Measurements from ENCODE around the gene SLC9A2. TPM values are rescaled to one million over a fixed set of nuclear protein-coding genes. Genes with fewer than 3 reads are reported as not detected.
A peak's percentile ranks its signal among the peaks of the same experiment; 100 is the strongest.

The SLC9A2 gene
- total and polyA plus RNA-seq, 10 of the 15 experiments (the other 5 are each of a cell fraction or from before 2014, with no cell fraction given) = 0.13 to 1.2 (median 0.79) TPM

- no peak for TF ChIP-seq ZBTB40 (IDR thresholded peaks at IDR 0.05; ENCODE audit: borderline replicate concordance)
- no peak for TF ChIP-seq CEBPB (IDR thresholded peaks at IDR 0.05; ENCODE audit: borderline replicate concordance in 1 of 2, low read depth in 2 of 2, low read length in 2 of 2)
These were observed 24.8 kb upstream of the SLC9A2 start (continued) for GRCh38 chr2:102594445-102595016.

DNA sequence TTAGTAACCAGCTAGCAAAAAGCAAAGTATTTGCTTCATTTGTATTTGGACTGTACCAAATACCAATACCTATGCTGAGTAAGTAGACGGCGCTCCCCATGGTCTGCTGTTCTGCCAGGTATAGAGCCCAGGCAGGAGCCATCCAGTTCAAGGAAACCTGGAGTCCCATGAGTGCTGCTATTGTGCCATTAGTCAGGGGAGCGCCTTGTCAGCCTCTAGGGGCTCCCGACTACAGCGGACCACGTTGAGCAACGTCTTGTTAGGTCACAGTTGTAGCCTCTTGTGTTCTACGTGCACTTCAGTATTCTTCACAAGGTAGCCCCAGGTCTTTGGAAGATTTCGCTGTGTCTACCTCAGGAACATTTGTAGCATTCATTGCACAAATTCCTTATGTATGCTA, 21.6 kb upstream of the SLC9A2 start:
- Histone ChIP-seq H3K4me2 (ENCODE audit: control insufficient read depth, insufficient read depth) (no peak overlapping the region), H4K20me1 (ENCODE audit: control insufficient read depth, insufficient read depth) (no peaks in the 10 kb centered on the region), H3K27me3 (replicated peaks in 1 of 2; ENCODE audit: control insufficient read depth in 2 of 2, insufficient read depth in 2 of 2, low read length in 1 of 2) (no peaks in the 10 kb centered on the region; a peak in 1 of 4 replicates), H3K36me3 (ENCODE audit: control insufficient read depth in 2 of 2, insufficient read depth in 2 of 2, low read length in 1 of 2) (no peaks in the 10 kb centered on the region), H3K4me3 (no peak overlapping the region), H3K27ac (ENCODE audit: control insufficient read depth, insufficient read depth) (no peak overlapping the region), H3K9me3 (replicated peaks; ENCODE audit: control insufficient read depth, insufficient read depth, low read length) (no peaks in the 10 kb centered on the region), H3K4me1 (ENCODE audit: control insufficient read depth, insufficient read depth, low read length) (no peaks in the 10 kb centered on the region), H3K9ac (ENCODE audit: control insufficient read depth, insufficient read depth, low read length) (no peak overlapping the region), H3K79me2 (ENCODE audit: control insufficient read depth, insufficient read depth, low read length) (no peaks in the 10 kb centered on the region), H2AFZ (ENCODE audit: control insufficient read depth, low read depth, low read length) (no peak overlapping the region)
- RAD21 ChIA-PET (ENCODE audit: unreplicated experiment) = no interaction called here
- CTCF ChIA-PET = no interaction called here
- DNase-seq (ENCODE audit: low read depth, low spot score) (no peak), FAIRE-seq (no peak), ATAC-seq (0 out of 3 replicates have a peak, but pooled peaks have one; percentile 31)
- in situ Hi-C loops (cut with MboI) = no loop called here
- no TSS peak for BruUV-seq (replicated peaks)
- SMC1A ChIA-PET (ENCODE audit: uncharacterized antibody, unreplicated experiment) = interaction anchor here (1.0 kb wide), 1 partner anchor 10 kb away, joined by 3 read pairs; no protein-coding TSS in a partner anchor
- TF ChIP-seq, protein P1, sequence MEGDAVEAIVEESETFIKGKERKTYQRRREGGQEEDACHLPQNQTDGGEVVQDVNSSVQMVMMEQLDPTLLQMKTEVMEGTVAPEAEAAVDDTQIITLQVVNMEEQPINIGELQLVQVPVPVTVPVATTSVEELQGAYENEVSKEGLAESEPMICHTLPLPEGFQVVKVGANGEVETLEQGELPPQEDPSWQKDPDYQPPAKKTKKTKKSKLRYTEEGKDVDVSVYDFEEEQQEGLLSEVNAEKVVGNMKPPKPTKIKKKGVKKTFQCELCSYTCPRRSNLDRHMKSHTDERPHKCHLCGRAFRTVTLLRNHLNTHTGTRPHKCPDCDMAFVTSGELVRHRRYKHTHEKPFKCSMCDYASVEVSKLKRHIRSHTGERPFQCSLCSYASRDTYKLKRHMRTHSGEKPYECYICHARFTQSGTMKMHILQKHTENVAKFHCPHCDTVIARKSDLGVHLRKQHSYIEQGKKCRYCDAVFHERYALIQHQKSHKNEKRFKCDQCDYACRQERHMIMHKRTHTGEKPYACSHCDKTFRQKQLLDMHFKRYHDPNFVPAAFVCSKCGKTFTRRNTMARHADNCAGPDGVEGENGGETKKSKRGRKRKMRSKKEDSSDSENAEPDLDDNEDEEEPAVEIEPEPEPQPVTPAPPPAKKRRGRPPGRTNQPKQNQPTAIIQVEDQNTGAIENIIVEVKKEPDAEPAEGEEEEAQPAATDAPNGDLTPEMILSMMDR (IDR thresholded peaks at IDR 0.05 in 2 of 3, conservative IDR thresholded peaks at IDR 0.05 in 1 of 3; ENCODE audit: control insufficient read depth in 2 of 3, extremely low read depth in 1 of 3, insufficient read depth in 1 of 3, low read depth in 3 of 3, low read length in 3 of 3) = 0 out of 6 replicates have a peak, but pooled peaks of 1 of the 3 experiments have one; percentile 15
- TF ChIP-seq CREB1 (IDR thresholded peaks at IDR 0.05; ENCODE audit: low read depth) = no peak
- TF ChIP-seq ZNF687 (IDR thresholded peaks at IDR 0.05) = no peak
- 39% methylated on average over 9 of the region's 9 CpGs for WGBS (ENCODE audit: insufficient coverage, insufficient replicate concordance, low lambda C conversion rate, missing lambda C conversion rate)
- POLR2A ChIA-PET = no interaction called here
- intact Hi-C loops (cut with micrococcal nuclease; ENCODE audit: unreplicated experiment) = no loop called here

Measured in GM12878 (cell line).